ENCODE data around the gene CYP27C1.

CYP27C1 gene

GRCh38 chr2:127159543-127159942 lies 60.6 kb downstream of the CYP27C1 start:
- TF ChIP-seq CTCF (IDR thresholded peaks at IDR 0.05; ENCODE audit: low read depth, low read length), result no peak
- DNase-seq (ENCODE audit: extremely low read depth, low read depth), result no peak

GRCh38 chr2:127158614-127159290 lies 61.3 kb downstream of the CYP27C1 start:
- no peak for TF ChIP-seq CTCF (IDR thresholded peaks at IDR 0.05; ENCODE audit: low read depth, low read length)
- no peak for DNase-seq (ENCODE audit: extremely low read depth, low read depth)

- TF ChIP-seq CTCF (IDR thresholded peaks at IDR 0.05; ENCODE audit: low read depth, low read length), result peak; percentile 2
- DNase-seq (ENCODE audit: extremely low read depth, low read depth), result no peak
Measured at GRCh38 chr2:127157651-127158485, 62.2 kb downstream of the CYP27C1 start.

GRCh38 chr2:127157114-127157513 lies 63.0 kb downstream of the CYP27C1 start:
- TF ChIP-seq CTCF (IDR thresholded peaks at IDR 0.05; ENCODE audit: low read depth, low read length), result no peak
- DNase-seq (ENCODE audit: extremely low read depth, low read depth), result no peak

GRCh38 chr2:127155947-127156346 lies 64.2 kb downstream of the CYP27C1 start:
- DNase-seq (ENCODE audit: extremely low read depth, low read depth), result no peak
- no peak for TF ChIP-seq CTCF (IDR thresholded peaks at IDR 0.05; ENCODE audit: low read depth, low read length)

- DNase-seq (ENCODE audit: extremely low read depth, low read depth), result no peak
- TF ChIP-seq CTCF (IDR thresholded peaks at IDR 0.05; ENCODE audit: low read depth, low read length), result no peak
Measured at GRCh38 chr2:127155028-127155581, 65.0 kb downstream of the CYP27C1 start.

GRCh38 chr2:127154396-127154795 lies 65.7 kb downstream of the CYP27C1 start:
- DNase-seq (ENCODE audit: extremely low read depth, low read depth), result no peak
- TF ChIP-seq CTCF (IDR thresholded peaks at IDR 0.05; ENCODE audit: low read depth, low read length), result no peak

Measured in AG09319 (cell line).